ENCODE measurements around the gene WWC1. TPM values are rescaled to one million over a fixed set of nuclear protein-coding genes. Genes with fewer than 3 reads are reported as not detected.

WWC1 gene
- total RNA-seq (22.6 and 27.6 TPM in 2 replicates), polyA plus RNA-seq (21.5 and 27.8 TPM in 2 replicates)

DNA sequence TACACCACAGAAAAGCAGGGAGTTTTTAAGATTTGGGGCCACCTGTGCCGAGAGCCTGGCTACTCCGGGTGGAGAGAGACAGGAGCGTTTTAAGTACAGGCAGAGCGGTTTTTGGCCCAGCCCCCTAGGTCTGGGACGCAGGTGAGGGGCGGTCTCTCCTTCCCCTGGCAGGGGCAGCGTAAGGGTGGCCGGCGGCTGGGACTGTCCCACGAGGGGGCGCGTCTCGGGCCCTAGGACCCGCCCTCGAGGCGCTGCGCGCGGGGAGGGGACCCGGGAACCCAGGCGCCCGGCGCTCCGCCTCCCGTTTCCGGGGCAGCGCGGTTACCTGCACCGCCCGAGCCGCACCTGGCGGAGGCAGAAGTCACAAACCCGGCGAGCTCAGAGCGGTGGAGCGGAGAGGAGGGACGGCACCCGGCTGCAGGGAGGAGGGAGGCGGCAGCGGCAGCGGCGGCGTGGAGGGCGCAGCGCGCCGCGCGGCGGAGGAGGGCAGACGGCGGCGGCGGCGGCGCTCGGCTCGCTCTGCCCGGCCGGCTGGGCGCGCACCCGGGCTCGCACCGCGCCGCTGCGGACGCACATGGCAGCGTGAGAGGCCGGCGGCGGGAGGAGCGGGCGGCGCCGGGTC is at the start of gene WWC1:
Gene WWC1, plus strand, starts transcription at position 304 of the 622 bp plus-strand sequence. CDS start 508 bp downstream, outside the sequence.
- no peaks in the 10 kb centered on the region for H3K9me3 ChIP-seq (ENCODE audit: low read depth)
- TF ChIP-seq, protein P1, sequence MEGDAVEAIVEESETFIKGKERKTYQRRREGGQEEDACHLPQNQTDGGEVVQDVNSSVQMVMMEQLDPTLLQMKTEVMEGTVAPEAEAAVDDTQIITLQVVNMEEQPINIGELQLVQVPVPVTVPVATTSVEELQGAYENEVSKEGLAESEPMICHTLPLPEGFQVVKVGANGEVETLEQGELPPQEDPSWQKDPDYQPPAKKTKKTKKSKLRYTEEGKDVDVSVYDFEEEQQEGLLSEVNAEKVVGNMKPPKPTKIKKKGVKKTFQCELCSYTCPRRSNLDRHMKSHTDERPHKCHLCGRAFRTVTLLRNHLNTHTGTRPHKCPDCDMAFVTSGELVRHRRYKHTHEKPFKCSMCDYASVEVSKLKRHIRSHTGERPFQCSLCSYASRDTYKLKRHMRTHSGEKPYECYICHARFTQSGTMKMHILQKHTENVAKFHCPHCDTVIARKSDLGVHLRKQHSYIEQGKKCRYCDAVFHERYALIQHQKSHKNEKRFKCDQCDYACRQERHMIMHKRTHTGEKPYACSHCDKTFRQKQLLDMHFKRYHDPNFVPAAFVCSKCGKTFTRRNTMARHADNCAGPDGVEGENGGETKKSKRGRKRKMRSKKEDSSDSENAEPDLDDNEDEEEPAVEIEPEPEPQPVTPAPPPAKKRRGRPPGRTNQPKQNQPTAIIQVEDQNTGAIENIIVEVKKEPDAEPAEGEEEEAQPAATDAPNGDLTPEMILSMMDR (IDR thresholded peaks at IDR 0.05; ENCODE audit: poor library complexity), result peak; percentile 41
- no peak for TF ChIP-seq EZH2 (IDR thresholded peaks at IDR 0.05; ENCODE audit: borderline replicate concordance)
- under 1% methylated on average over 31 of the region's 77 CpGs for WGBS (ENCODE audit: low lambda C conversion rate, missing lambda C conversion rate)
- H3K36me3 ChIP-seq (replicated peaks; ENCODE audit: insufficient read depth, low read depth), result no peaks in the 10 kb centered on the region
- no peaks in the 10 kb centered on the region for H3K27me3 ChIP-seq
- H3K9me2 ChIP-seq (replicated peaks; ENCODE audit: insufficient read depth), result no peaks in the 10 kb centered on the region
- H4K20me1 ChIP-seq (ENCODE audit: insufficient read depth, poor library complexity, severe bottlenecking), result peaks cover 3% of the 10 kb centered on the region
- peaks cover 41% of the 10 kb centered on the region for H3K79me2 ChIP-seq
- peak within 1 kb of the TSS; percentile 97 for H3K27ac ChIP-seq
- peaks cover 22% of the 10 kb centered on the region for H3K4me1 ChIP-seq (ENCODE audit: insufficient read depth)
- DNase-seq (ENCODE audit: low spot score), result peak; percentile 94
- peak within 1 kb of the TSS; percentile 83 for H3K4me3 ChIP-seq
- peak within 1 kb of the TSS; percentile 76 for H3K4me2 ChIP-seq
- peak within 1 kb of the TSS; percentile 40 for H2AFZ ChIP-seq

DNA sequence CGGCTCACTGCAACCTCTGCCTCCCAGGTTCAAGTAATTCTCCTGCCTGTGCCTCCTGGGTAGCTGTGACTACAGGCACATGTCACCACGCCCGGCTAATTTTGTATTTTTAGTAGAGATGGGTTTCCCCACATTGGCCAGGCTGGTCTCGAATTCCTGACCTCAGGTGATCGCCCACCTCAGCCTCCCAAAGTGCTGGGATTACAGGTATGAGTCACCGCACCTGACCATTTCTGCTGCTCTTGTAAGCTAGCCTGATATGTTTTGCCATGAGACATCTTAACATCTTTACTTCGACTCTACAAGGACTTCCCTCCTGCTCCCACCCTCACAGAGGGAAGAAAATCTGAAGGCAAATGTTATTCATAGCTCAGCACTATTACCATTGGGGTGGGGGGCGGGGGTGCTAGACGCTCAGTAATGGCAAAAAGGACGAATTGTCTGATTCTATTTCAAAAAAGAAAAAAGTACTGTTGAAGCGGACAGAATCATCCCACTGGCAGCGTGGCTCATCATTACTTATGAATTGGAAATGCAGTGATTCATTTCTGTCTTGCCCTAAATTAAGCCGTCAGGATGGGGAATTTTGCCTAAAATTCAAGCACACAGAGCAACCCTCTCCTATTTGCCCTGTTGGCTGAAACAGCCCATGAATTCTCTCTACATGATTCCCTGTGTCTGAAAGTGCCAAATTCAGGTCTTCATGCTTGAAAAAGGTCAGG is 46.4 kb upstream of the WWC1 start:
- no peak overlapping the region for H3K4me2 ChIP-seq
- no peaks in the 10 kb centered on the region for H3K9me3 ChIP-seq (ENCODE audit: low read depth)
- no peaks in the 10 kb centered on the region for H3K4me1 ChIP-seq (ENCODE audit: insufficient read depth)
- TF ChIP-seq EZH2 (IDR thresholded peaks at IDR 0.05; ENCODE audit: borderline replicate concordance), result no peak
- TF ChIP-seq, protein P1 (IDR thresholded peaks at IDR 0.05; ENCODE audit: poor library complexity), result no peak
- TF ChIP-seq EZH2phosphoT487 (IDR thresholded peaks at IDR 0.05; ENCODE audit: low read depth, severe bottlenecking, unreplicated experiment), result no peak
- H3K79me2 ChIP-seq, result no peaks in the 10 kb centered on the region
- no peak overlapping the region for H3K27ac ChIP-seq
- no peaks in the 10 kb centered on the region for H3K27me3 ChIP-seq
- no peaks in the 10 kb centered on the region for H3K9me2 ChIP-seq (replicated peaks; ENCODE audit: insufficient read depth)
- DNase-seq (ENCODE audit: low spot score), result no peak
- H4K20me1 ChIP-seq (ENCODE audit: insufficient read depth, poor library complexity, severe bottlenecking), result no peaks in the 10 kb centered on the region
- no peak overlapping the region for H2AFZ ChIP-seq
- H3K36me3 ChIP-seq (replicated peaks; ENCODE audit: insufficient read depth, low read depth), result no peaks in the 10 kb centered on the region
- H3K4me3 ChIP-seq, result no peak overlapping the region
- 90% methylated on average over 13 of the region's 13 CpGs for WGBS (ENCODE audit: low lambda C conversion rate, missing lambda C conversion rate)

DNA sequence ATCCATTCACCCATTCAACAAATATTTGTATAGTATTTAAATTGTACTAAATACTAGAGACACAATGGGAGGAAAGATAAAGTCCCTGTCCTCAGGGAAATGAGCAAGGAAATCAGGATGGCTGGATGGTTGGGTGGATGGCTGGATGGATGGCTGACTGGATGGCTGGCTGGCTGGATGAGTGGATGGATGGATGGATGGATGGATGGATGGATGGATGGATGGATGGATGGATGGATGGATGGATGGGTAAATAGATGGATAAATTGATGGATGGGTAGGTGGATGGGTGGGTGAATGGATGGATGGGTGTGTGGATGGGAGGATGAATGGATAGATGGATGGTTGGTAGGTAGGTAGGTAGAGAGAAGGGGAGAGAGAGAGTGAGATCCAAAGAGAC is 41.5 kb upstream of the WWC1 start:
- TF ChIP-seq, protein P1 (IDR thresholded peaks at IDR 0.05; ENCODE audit: poor library complexity), result no peak
- TF ChIP-seq EZH2phosphoT487 (IDR thresholded peaks at IDR 0.05; ENCODE audit: low read depth, severe bottlenecking, unreplicated experiment) (no peak), EZH2 (IDR thresholded peaks at IDR 0.05; ENCODE audit: borderline replicate concordance) (no peak)
- H3K4me1 ChIP-seq (ENCODE audit: insufficient read depth), result no peaks in the 10 kb centered on the region
- DNase-seq (ENCODE audit: low spot score), result no peak
- H3K4me3 ChIP-seq, result no peak overlapping the region
- no peaks in the 10 kb centered on the region for H3K27me3 ChIP-seq
- no peaks in the 10 kb centered on the region for H3K9me2 ChIP-seq (replicated peaks; ENCODE audit: insufficient read depth)
- H3K4me2 ChIP-seq, result no peak overlapping the region
- H4K20me1 ChIP-seq (ENCODE audit: insufficient read depth, poor library complexity, severe bottlenecking), result no peaks in the 10 kb centered on the region
- H2AFZ ChIP-seq, result no peak overlapping the region
- no peaks in the 10 kb centered on the region for H3K79me2 ChIP-seq
- H3K36me3 ChIP-seq (replicated peaks; ENCODE audit: insufficient read depth, low read depth), result no peaks in the 10 kb centered on the region
- H3K27ac ChIP-seq, result no peak overlapping the region
- H3K9me3 ChIP-seq (ENCODE audit: low read depth), result no peaks in the 10 kb centered on the region
